HL-60/S4 treated with retinoic acid at 250 ng/mL for 4 days and 3 days (cell line): Measurements from ENCODE around the gene UGCG.

Experiments
- in situ Hi-C: fragments of 300-500 bp; cut with MboI; formaldehyde crosslinking; loops from 2 replicates; pipeline ENCODE4 v1.7.0; 2022; ENCODE audit warnings: low sequenced_read_pairs

Gene UGCG

GRCh38 chr9:111978616-111979015, 82.0 kb downstream of the UGCG start:
- in situ Hi-C loops = no loop called here

GRCh38 chr9:111979561-111979960, 82.9 kb downstream of the UGCG start:
- in situ Hi-C loops = no loop called here

GRCh38 chr9:111980398-111980797, 83.8 kb downstream of the UGCG start:
- in situ Hi-C loops = no loop called here

GRCh38 chr9:111983484-111983908, 86.9 kb downstream of the UGCG start:
- in situ Hi-C loops = no loop called here

- in situ Hi-C loops = no loop called here
These were observed 87.6 kb downstream of the UGCG start for GRCh38 chr9:111984086-111984802.
